Measurements from ENCODE around the gene SYNJ1.

- TF ChIP-seq POLR2A (IDR thresholded peaks at IDR 0.05; ENCODE audit: low read length) (no peak), GATA1 (IDR thresholded peaks at IDR 0.05; ENCODE audit: low read depth, low read length) (no peak)
Measured at GRCh38 chr21:32613436-32614043, 114.3 kb downstream of the SYNJ1 start.
